ENCODE results near the gene CACHD1. TPM values are rescaled to one million over a fixed set of nuclear protein-coding genes. Genes with fewer than 3 reads are reported as not detected.
A peak's percentile ranks its signal among the peaks of the same experiment; 100 is the strongest.

CACHD1 gene
- total RNA-seq, 1 experiment from 2014 or later: 8.4 TPM

- intact Hi-C loops (cut with micrococcal nuclease): no loop called here
- DNase-seq (ENCODE audit: low read depth, low spot score) (no peak), ATAC-seq (no peak)
- Histone ChIP-seq H3K27ac (ENCODE audit: low read depth, low read length) (no peak overlapping the region), H3K4me3 (replicated peaks in 1 of 2; ENCODE audit: low read depth in 1 of 2, low read length in 2 of 2) (no peak overlapping the region), H3K9me2 (ENCODE audit: insufficient read depth) (no peaks in the 10 kb centered on the region), H2AFZ (ENCODE audit: low read depth, low read length, poor library complexity, severe bottlenecking) (no peak overlapping the region), H3K27me3 (ENCODE audit: insufficient read depth, low read length) (no peaks in the 10 kb centered on the region), H4K20me1 (ENCODE audit: insufficient read depth) (no peaks in the 10 kb centered on the region), H3K79me2 (ENCODE audit: insufficient read depth, low read length) (no peaks in the 10 kb centered on the region), H3K4me2 (ENCODE audit: low read length) (no peak overlapping the region), H3K4me1 (ENCODE audit: control insufficient read depth in 1 of 2, insufficient read depth in 2 of 2, low read length in 2 of 2) (no peaks in the 10 kb centered on the region), H3K9ac (ENCODE audit: low read length) (no peak overlapping the region), H3K36me3 (ENCODE audit: control insufficient read depth in 1 of 2, insufficient read depth in 2 of 2, low read length in 2 of 2) (no peaks in the 10 kb centered on the region), H3K9me3 (ENCODE audit: control insufficient read depth in 1 of 2, insufficient read depth in 1 of 2, low read depth in 1 of 2, low read length in 2 of 2) (no peaks in the 10 kb centered on the region)
- POLR2A ChIA-PET: no interaction called here
- no TSS peak for BruUV-seq (replicated peaks)
- RAD21 ChIA-PET (ENCODE audit: low non-redundant PET in 1 of 2, low total read pairs in 2 of 2, uncharacterized antibody in 2 of 2, unreplicated experiment in 2 of 2): no interaction called here
- CTCF ChIA-PET: interaction anchor here (1.1 to 1.5 kb wide), 2 partner anchors 9 to 387 kb away, joined by 3 read pairs; no protein-coding TSS in a partner anchor
- TF ChIP-seq EZH2 (IDR thresholded peaks at IDR 0.05) (no peak), MAX (IDR thresholded peaks at IDR 0.05) (no peak), RAD21 (IDR thresholded peaks at IDR 0.05; ENCODE audit: low read depth) (0 out of 2 replicates have a peak, but pooled peaks have one; percentile 10), JUND (IDR thresholded peaks at IDR 0.05) (no peak), SP1 (IDR thresholded peaks at IDR 0.05; ENCODE audit: low read depth) (no peak)
Measured at GRCh38 chr1:64654519-64655341, 184.8 kb downstream of the CACHD1 start.

- no peaks in the 10 kb centered on the region for H3K79me2 ChIP-seq (ENCODE audit: insufficient read depth, low read length)
- no peaks in the 10 kb centered on the region for H3K27me3 ChIP-seq (ENCODE audit: insufficient read depth, low read length)
- no peaks in the 10 kb centered on the region for H3K36me3 ChIP-seq (ENCODE audit: control insufficient read depth in 1 of 2, insufficient read depth in 2 of 2, low read length in 2 of 2)
- no peaks in the 10 kb centered on the region for H3K4me1 ChIP-seq (ENCODE audit: control insufficient read depth in 1 of 2, insufficient read depth in 2 of 2, low read length in 2 of 2)
- ChIA-PET POLR2A (no interaction called here), RAD21 (ENCODE audit: low non-redundant PET in 1 of 2, low total read pairs in 2 of 2, uncharacterized antibody in 2 of 2, unreplicated experiment in 2 of 2) (no interaction called here), CTCF (no interaction called here)
- H3K9me3 ChIP-seq (ENCODE audit: control insufficient read depth in 1 of 2, insufficient read depth in 1 of 2, low read depth in 1 of 2, low read length in 2 of 2): no peaks in the 10 kb centered on the region
- H3K27ac ChIP-seq (ENCODE audit: low read depth, low read length): no peak overlapping the region
- H3K4me2 ChIP-seq (ENCODE audit: low read length): no peak overlapping the region
- no peak overlapping the region for H3K9ac ChIP-seq (ENCODE audit: low read length)
- no peak for DNase-seq (ENCODE audit: low read depth, low spot score)
- H3K9me2 ChIP-seq (ENCODE audit: insufficient read depth): no peaks in the 10 kb centered on the region
- intact Hi-C loops (cut with micrococcal nuclease): no loop called here
- no peak for ATAC-seq
- H3K4me3 ChIP-seq (replicated peaks in 1 of 2; ENCODE audit: low read depth in 1 of 2, low read length in 2 of 2): no peak overlapping the region
- BruUV-seq (replicated peaks): no TSS peak
- no peaks in the 10 kb centered on the region for H4K20me1 ChIP-seq (ENCODE audit: insufficient read depth)
- H2AFZ ChIP-seq (ENCODE audit: low read depth, low read length, poor library complexity, severe bottlenecking): no peak overlapping the region
- TF ChIP-seq SIN3A (IDR thresholded peaks at IDR 0.05; ENCODE audit: low read depth) (no peak), ZBTB33 (IDR thresholded peaks at IDR 0.05; ENCODE audit: extremely low read depth, insufficient replicate concordance, low read length) (no peak), RAD21 (IDR thresholded peaks at IDR 0.05; ENCODE audit: low read depth) (no peak), POLR2AphosphoS5 (IDR thresholded peaks at IDR 0.05; ENCODE audit: low read depth, low read length) (no peak), SP1 (IDR thresholded peaks at IDR 0.05; ENCODE audit: low read depth) (no peak), CTCF (IDR thresholded peaks at IDR 0.05 in 2 of 3, conservative IDR thresholded peaks at IDR 0.05 in 1 of 3; ENCODE audit: borderline replicate concordance in 1 of 3, insufficient read depth in 1 of 3, low read depth in 2 of 3, low read length in 2 of 3) (no peak), ATF3 (IDR thresholded peaks at IDR 0.05) (no peak), POLR2A (IDR thresholded peaks at IDR 0.05; ENCODE audit: borderline replicate concordance, extremely low read depth, insufficient read depth, insufficient read length) (no peak), EGR1 (IDR thresholded peaks at IDR 0.05; ENCODE audit: low read depth) (no peak), ELF1 (IDR thresholded peaks at IDR 0.05; ENCODE audit: borderline replicate concordance, low read depth) (no peak), TCF7L2 (IDR thresholded peaks at IDR 0.05; ENCODE audit: borderline replicate concordance, extremely low read depth, insufficient read depth, insufficient read length) (no peak)
Measured at GRCh38 chr1:64655861-64656260, 185.9 kb downstream of the CACHD1 start.

Measured in HCT116 (cell line).